H1 (cell line): ENCODE measurements around the gene YEATS4. TPM values are rescaled to one million over a fixed set of nuclear protein-coding genes. Genes with fewer than 3 reads are reported as not detected.

Experiments used
- RNF2 ChIP-seq: fragments of 200-900, 300-1000 bp; sonication (generic); IDR thresholded peaks from 2 replicates; pipeline ENCODE4 v1.7.1; 2016; ENCODE audit warnings: borderline replicate concordance, low read depth, mild to moderate bottlenecking, antibody characterized with exemption, low read length; ENCODE audit not compliant: poor library complexity, severe bottlenecking; ENCODE audit errors: missing control alignments
- polyA plus RNA-seq, 7 experiments: library from polyadenylated mRNA; depleted of rRNA in 3 of 7; stranded (reverse) in 5 of 7; unstranded in 2 of 7; fragments of >200 nt in 5 of 7; fragments of 200-250 nt in 2 of 7; gene quantifications; 1 replicate in 5 of 7; 2 replicates in 1 of 7; 4 replicates in 1 of 7; pipeline versions ENCODE4 v1.2.1 to v1.2.3, GENCODE V29; 2011 to 2013; ENCODE audit warnings: missing spikeins in 2 of 7, mixed read lengths in 2 of 7
- total RNA-seq: library from RNA; stranded (reverse); fragmentation: NEBNext Ultra II Directional; extraction: Animal tissue kit (Norgen Biotek cat#: 25700); gene quantifications from 2 replicates; pipeline ENCODE4 v1.2.1, GENCODE V29; 2021

Gene YEATS4
- total and polyA plus RNA-seq, 2 of the 8 experiments (the other 6 are each of a cell fraction or from before 2014, with no cell fraction given), result 25.7 to 32.5 TPM

DNA sequence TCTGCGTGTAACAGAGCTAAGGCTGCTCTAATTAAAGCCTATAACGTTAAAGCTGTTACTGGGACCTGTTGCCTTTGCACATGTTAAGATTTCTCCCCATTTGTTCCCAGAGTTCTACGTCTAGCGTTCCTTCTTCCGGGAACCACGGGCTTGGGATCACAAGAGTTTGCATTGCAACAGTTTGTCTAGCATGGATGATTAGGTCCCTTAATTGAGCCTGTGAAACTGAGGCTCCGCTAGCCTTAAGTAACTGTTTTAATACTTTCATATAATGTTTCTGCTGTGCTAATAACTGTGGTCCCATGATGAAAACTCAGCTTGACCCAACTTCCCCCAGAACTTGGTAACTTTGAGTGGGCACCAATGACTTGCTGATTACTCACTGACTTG, 28.0 kb upstream of the YEATS4 start (continued):
- no peak for TF ChIP-seq RNF2
